Sigmoid colon (tissue), 4 donors: ENCODE results near the gene PLCB1.

ENCODE experiments used
- EP300 ChIP-seq, 4 donors: sonication (generic); formaldehyde crosslinking; IDR thresholded peaks; one replicate each; pipeline ENCODE4 v1.6.1; 2017; ENCODE audit warnings: antibody characterized with exemption in 4 of 4
- POLR2A ChIP-seq, 2 donors: fragments of 450-650 bp; IDR thresholded peaks; one replicate each; pipeline ENCODE4 v1.6.1; 2016; ENCODE audit warnings: antibody characterized with exemption in 2 of 2, mild to moderate bottlenecking in 2 of 2, moderate library complexity in 2 of 2
- POLR2AphosphoS5 ChIP-seq, 4 donors: sonication (generic); formaldehyde crosslinking; IDR thresholded peaks; one replicate each; pipeline ENCODE4 v1.6.1; 2017; ENCODE audit warnings: antibody characterized with exemption in 4 of 4
- TF ChIP-seq, protein P1 (sequence below), 4 experiments: fragments of 450-650 bp in 3 of 4; fragments of 200-600 bp in 1 of 4; IDR thresholded peaks; one replicate each; pipeline ENCODE4 v1.5.1; 2016 to 2019; ENCODE audit warnings: antibody characterized with exemption in 4 of 4, mild to moderate bottlenecking in 3 of 4, moderate library complexity in 2 of 4

DNA sequence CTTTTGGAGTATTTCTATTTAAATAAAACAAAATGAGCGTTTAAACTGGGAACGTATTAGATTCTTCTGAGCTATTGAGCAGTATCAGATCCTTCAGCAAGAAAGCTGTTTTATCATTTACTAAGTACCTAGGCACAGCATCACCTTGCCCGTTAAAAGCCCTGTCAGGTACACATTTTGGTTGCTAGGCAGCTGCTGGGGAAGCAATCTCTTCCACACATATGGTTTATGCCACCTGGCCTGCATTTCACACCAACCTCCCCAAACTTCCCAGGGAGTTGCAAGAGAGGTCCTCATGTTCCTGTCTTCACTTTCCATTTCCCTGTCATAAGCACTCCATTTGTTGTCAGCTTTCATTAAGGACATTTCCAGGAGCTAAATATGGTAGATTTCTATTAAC is 400.1 kb downstream of the PLCB1 start:
- TF ChIP-seq, protein P1, sequence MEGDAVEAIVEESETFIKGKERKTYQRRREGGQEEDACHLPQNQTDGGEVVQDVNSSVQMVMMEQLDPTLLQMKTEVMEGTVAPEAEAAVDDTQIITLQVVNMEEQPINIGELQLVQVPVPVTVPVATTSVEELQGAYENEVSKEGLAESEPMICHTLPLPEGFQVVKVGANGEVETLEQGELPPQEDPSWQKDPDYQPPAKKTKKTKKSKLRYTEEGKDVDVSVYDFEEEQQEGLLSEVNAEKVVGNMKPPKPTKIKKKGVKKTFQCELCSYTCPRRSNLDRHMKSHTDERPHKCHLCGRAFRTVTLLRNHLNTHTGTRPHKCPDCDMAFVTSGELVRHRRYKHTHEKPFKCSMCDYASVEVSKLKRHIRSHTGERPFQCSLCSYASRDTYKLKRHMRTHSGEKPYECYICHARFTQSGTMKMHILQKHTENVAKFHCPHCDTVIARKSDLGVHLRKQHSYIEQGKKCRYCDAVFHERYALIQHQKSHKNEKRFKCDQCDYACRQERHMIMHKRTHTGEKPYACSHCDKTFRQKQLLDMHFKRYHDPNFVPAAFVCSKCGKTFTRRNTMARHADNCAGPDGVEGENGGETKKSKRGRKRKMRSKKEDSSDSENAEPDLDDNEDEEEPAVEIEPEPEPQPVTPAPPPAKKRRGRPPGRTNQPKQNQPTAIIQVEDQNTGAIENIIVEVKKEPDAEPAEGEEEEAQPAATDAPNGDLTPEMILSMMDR (IDR thresholded peaks at IDR 0.05), result no peak
- TF ChIP-seq EP300 (IDR thresholded peaks at IDR 0.05) (no peak), POLR2AphosphoS5 (IDR thresholded peaks at IDR 0.05) (no peak), POLR2A (IDR thresholded peaks at IDR 0.05) (no peak)
